NCI-H1417 (cell line): ENCODE data around the gene DCC.
A peak's percentile ranks its signal among the peaks of the same experiment; 100 is the strongest.
"Not testable (repeated sequence)": the region's sequence is repeated elsewhere in the genome, so short reads cannot be mapped to it uniquely, and the experiment has no call there.

Experiments used
- DNase-seq, 3 experiments: peaks; one replicate each; lab custom pipeline; 2025; lab: John Stamatoyannopoulos, UW

The DCC gene

GRCh38 chr18:52345428-52345827, 5.4 kb downstream of the DCC start:
- no peak for DNase-seq

DNA sequence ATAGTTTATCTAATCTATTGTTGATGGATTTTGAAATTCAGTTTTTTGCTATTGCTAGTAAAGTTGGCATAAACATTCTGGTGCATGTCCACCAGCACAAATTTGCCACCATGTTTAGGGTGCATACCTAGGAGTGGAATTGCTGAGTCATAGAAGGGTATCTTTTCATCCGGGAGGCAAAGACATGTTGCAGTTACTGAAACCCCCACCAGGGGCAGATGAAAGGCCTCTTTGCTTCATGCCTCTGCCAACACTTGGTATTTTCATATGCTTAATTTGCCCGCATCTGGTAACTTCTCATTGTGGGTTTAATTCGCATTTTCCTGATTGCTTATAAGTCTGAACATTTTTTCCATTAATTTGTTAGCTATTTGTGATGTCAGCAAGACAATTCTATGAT, 8.2 kb downstream of the DCC start:
- DNase-seq = peak in 1 of 3 experiments; percentile 26

- no peak for DNase-seq
Measured at GRCh38 chr18:52349498-52349897, 9.5 kb downstream of the DCC start.

GRCh38 chr18:52352920-52353319, 12.9 kb downstream of the DCC start:
- DNase-seq = no peak

DNA sequence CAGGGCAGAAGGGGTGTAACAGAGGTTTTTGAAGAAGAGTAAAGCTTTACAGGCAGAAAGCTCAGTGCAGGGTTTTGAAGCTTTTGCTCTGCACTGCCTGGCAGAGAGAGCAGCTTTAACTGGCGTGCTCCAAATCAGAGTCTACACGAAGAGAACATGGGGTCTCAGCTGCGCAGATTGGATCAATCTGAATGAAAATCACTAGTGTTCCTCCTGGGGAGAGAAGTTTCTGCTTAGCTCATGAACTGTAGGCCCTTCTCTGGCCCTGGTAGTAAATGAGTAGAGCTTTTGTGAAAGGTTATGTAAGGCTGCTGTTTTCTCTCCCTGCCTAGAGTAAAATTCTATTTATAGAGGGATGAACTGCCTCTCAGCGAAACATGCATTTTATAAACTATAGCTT, 13.6 kb downstream of the DCC start:
- no peak for DNase-seq

- DNase-seq = no peak
Measured at GRCh38 chr18:52363861-52364260, 23.9 kb downstream of the DCC start.

- DNase-seq = not testable (repeated sequence)
Measured at GRCh38 chr18:52366851-52367250, 26.9 kb downstream of the DCC start.

GRCh38 chr18:52367953-52368742, 28.2 kb downstream of the DCC start:
- DNase-seq = peak in 2 of 3 experiments; percentile 58 to 71

- DNase-seq = no peak
Measured at GRCh38 chr18:52370841-52371240, 30.8 kb downstream of the DCC start.

- no peak for DNase-seq
Measured at GRCh38 chr18:52376104-52376503, 36.1 kb downstream of the DCC start.

GRCh38 chr18:52377094-52377493, 37.1 kb downstream of the DCC start:
- no peak for DNase-seq

- DNase-seq = no peak
Measured at GRCh38 chr18:52386306-52386705, 46.3 kb downstream of the DCC start.

DNA sequence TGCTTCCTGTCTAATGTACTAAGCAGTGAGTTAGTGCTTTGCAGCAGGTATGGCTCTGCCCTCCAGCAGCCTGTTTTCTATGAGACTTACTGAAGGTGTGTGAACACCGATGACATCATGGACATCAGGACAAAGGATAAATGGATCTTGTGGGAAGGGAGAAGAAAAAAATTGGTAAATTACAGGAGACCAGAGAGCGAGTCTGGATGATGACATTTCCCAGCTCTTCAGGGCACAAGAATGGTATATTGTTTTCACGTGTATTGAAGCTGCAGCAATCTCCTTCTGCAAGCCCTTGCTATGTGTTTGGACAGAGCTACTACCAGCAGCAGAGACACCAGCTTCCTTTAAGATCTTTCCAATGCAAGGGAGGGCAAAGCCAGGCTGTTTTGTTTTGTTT, 47.2 kb downstream of the DCC start:
- DNase-seq = no peak

- peak in 2 of 3 experiments; percentile 29 to 84 for DNase-seq
Measured at GRCh38 chr18:52391810-52392559, 52.0 kb downstream of the DCC start.

DNA sequence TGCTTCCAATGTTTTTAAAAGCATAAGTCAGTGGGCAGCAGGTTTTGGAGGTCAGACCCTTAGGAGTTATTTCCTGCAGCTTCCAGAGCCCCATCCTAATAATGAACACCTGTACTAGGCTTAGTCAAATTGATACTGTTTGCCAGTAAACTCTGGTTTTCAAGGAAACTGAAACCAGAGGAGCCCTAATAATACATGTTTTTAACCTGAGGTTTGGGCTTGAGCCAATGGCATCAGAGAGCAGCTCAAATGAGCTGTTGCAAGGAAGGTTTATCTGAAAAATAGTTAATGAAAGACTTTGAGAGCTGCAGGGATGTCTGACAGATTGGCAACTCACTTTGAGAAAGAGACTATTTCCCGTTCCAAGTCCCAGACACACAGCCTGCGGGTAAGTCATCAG, 54.6 kb downstream of the DCC start:
- DNase-seq = no peak

DNA sequence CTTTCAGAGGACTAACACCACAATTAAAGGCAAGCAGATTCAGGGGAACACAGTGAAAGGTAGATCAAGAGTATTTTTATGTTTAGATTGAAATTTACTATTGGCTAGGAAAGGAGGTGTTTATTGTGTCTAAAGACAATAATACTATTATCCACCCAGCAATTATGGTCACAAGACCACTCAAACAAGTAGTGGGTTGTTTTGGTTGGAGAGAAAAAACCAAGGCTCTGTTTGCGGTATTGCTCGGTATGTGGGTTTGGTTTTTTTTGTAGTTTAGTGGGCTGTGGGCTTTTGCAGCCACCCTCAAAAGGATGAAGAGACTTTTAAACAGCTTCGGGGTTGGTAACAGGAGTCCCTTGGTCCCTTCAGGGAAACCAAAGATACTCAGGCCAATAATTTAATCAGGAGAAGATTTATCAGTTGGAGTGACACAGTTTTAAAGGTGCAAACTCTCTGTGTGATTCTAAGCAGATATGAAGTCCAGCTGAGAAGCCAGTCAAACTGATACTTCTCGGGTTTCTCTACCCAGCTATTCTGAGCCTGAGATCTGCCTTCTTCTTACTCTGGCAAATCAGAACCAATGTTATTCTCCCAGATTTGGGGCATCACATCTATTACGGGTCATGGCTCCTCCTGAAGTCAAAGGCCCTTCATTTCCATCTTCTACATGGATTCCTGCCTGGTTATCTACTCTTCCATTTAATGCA, 55.3 kb downstream of the DCC start:
- peak in 1 of 3 experiments; percentile 41 for DNase-seq

GRCh38 chr18:52401236-52401635, 61.2 kb downstream of the DCC start:
- DNase-seq = no peak

GRCh38 chr18:52402814-52403213, 62.8 kb downstream of the DCC start:
- peak in 2 of 3 experiments; percentile 3 to 70 for DNase-seq

GRCh38 chr18:52403291-52404021, 63.5 kb downstream of the DCC start:
- peak; percentile 76 to 98 (median 85) for DNase-seq

GRCh38 chr18:52408800-52409302, 68.9 kb downstream of the DCC start:
- DNase-seq = no peak

- peak in 1 of 3 experiments; percentile 55 for DNase-seq
Measured at GRCh38 chr18:52409727-52410126, 69.7 kb downstream of the DCC start.

DNA sequence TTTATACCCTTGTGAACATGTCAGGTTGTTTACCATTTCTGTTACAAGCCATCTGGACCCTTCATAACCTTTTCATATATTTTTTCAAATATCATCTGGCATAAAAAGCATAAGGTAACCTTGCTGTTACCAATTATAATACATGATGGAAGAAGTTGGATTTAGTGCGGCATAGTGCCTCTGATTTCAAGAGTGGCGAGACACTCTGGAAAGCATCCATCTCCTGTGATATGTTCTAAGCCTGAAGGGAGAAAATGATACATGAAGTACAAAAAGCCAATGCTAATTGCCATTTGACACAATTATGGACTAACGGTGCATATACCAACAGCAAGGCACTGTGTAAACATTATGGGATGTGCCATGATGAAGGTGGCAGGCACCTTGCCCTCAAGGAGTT, 75.1 kb downstream of the DCC start:
- DNase-seq = no peak
